HG03469 (cell line): ENCODE results near the gene TEDDM1.
"Not testable (repeated sequence)": the region's sequence is repeated elsewhere in the genome, so short reads cannot be mapped to it uniquely, and the experiment has no call there.

Experiments used
- ATAC-seq: cut with Tn5 transposase; IDR thresholded peaks from one replicate; pipeline ENCODE4 v1.9.1; 2021; ENCODE audit warnings: mild to moderate bottlenecking, moderate library complexity, moderate number of reproducible peaks; ENCODE audit not compliant: unreplicated experiment

Gene TEDDM1, protein sequence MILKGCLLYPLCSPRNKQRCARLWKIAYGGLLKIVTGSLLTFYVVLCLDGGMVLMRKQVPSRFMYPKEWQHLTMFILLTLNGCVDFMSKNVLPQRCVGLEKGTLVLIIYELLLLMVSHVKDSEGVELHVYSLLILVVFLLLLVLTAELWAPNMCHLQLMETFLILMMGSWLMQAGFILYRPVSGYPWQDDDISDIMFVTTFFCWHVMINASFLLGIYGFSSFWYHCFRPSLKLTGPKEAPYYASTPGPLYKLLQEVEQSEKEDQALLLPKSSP

GRCh38 chr1:182400567-182400966 lies at the start of gene TEDDM1:
TSS of gene TEDDM1 (minus strand) at chr1:182400667. CDS start at chr1:182400485, 182 bp downstream.
- ATAC-seq: no peak

GRCh38 chr1:182450087-182450486 lies 49.6 kb upstream of the TEDDM1 start, which contains the start of gene RGSL1:
TSS of gene RGSL1 (plus strand) at chr1:182450146. CDS start at chr1:182450166, 20 bp downstream.
- ATAC-seq: no peak

- ATAC-seq: no peak
Observed at GRCh38 chr1:182447660-182448059, 47.2 kb upstream of the TEDDM1 start.

DNA sequence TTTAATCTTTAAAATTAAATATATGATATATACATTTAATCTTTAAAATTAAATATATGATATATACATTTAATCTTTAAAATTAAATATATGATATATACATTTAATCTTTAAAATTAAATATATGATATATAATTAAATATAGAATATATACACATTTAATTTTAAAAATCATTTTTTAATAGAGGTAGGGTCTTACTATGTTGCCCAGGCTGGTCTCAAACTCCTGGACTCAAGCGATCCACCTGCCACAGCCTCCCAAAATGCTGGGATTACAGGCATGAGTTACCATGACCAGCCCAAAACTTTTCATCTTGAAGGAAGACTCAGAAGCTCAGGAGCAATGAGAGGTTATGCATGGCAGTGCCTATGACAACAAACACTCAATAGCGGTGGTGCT lies 46.7 kb upstream of the TEDDM1 start:
- ATAC-seq: not testable (repeated sequence)

GRCh38 chr1:182446033-182446669 lies 45.7 kb upstream of the TEDDM1 start:
- ATAC-seq: no peak

- ATAC-seq: no peak
Observed at GRCh38 chr1:182444497-182444896, 44.0 kb upstream of the TEDDM1 start.

- ATAC-seq: no peak
Observed at GRCh38 chr1:182442333-182442732, 41.9 kb upstream of the TEDDM1 start.

DNA sequence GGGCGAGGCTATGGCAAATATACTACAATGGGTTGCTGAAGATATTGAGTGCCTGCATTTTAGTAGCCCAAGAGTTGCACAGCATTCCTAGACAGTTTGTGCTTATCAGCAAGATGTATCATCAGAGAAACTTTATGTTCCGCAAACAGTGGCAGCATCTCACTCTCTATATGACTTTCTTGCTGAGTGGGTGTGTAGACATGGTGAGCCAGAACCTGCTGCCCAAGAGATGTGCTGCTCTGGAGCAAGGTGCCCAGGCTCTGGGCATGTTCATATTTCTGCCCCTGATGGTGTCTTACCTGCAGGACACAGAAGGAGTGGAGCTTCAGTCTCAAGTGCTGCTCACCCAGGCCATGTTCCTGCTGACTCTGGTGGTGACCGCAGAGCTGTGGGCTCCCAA lies 41.3 kb upstream of the TEDDM1 start:
- no peak for ATAC-seq

DNA sequence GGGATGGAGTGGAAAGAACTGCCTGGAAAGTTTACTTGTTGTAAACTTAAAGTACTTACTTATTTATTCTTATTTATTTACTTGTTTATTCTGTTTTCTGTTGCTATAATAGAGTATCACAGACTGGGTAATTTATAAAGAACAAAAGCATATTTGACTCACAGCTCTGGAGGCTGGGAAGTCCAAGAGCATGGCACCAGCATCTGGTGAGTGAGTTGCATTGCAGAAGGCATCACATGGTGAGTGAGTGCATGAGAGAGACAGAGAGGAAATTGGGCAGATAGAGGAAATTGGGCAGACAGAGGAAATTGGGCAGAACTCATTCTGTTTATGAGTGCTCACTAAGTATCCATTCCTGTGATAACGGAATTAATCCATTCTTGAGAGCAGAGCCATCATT lies 37.9 kb upstream of the TEDDM1 start:
- ATAC-seq: no peak

GRCh38 chr1:182433580-182433979 lies 33.1 kb upstream of the TEDDM1 start:
- ATAC-seq: no peak

DNA sequence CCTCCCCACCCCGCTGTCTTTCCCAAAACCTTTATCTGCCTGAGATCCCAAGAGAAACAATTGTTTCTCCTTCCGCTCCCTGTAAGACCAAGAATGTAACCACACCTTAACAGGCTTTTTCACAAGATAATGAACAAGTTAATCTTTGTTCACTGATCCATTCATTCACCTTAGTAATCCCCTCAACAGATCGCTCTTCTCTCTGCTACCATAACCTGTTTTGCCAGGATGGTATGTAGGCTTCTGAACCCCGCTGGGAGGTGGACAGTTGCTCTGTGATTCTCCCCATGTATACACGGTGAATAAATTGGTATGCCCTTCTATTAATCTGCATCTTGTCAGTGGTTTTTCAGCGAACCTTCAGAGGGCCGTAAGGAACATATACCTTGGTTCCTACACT lies 30.8 kb upstream of the TEDDM1 start:
- no peak for ATAC-seq

- ATAC-seq: no peak
Observed at GRCh38 chr1:182430263-182431068, 30.0 kb upstream of the TEDDM1 start.

GRCh38 chr1:182428043-182428442 lies 27.6 kb upstream of the TEDDM1 start:
- ATAC-seq: no peak

DNA sequence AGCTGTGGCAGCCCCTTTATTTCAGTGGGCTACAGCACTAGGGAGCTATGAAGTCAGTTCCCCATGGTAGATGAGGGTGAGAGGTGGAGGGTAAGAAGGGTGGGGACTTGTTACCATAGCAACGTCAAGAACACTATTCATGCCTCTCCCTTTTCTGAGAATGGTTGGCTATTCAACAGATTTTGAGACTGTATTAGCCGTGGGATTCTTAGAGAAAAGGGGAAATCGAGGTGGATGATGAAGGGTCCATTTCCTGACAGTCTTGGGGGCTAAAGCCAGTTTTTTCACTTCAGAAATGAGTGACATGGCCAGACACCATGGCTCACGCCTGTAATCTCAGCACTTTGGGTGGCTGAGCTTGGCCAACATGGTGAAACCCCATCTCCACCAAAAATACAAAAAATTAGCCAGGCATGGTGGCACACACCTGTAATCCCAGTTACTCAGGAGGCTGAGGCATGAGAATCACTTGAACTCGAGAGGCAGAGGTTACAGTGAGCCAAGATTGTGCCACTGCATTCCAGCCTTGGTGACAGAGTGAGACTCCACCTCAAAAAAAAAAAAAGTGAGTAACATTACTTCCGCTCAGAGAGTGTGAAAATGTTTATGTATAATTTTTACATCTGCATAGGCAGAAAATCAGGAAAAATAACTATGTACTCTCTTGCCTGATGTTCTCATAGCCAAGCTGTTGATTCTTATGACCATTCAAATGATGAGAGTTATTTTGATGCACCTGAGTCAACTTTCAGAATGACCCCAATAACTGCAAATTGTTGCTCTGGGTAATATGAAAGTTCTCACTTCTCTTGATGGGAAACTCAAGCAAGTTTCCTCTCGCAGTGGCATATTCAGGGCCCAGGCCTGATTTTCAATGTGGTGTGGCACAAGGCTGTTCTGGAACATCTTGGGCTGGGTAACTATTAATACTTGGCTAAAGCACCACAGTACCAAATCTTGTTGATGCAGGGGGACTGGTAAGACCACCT lies 26.3 kb upstream of the TEDDM1 start:
- ATAC-seq: peak; percentile 53

- no peak for ATAC-seq
Observed at GRCh38 chr1:182415789-182416188, 15.3 kb upstream of the TEDDM1 start.

- no peak for ATAC-seq
Observed at GRCh38 chr1:182413969-182414368, 13.5 kb upstream of the TEDDM1 start.

GRCh38 chr1:182413486-182413885 lies 13.0 kb upstream of the TEDDM1 start:
- no peak for ATAC-seq

DNA sequence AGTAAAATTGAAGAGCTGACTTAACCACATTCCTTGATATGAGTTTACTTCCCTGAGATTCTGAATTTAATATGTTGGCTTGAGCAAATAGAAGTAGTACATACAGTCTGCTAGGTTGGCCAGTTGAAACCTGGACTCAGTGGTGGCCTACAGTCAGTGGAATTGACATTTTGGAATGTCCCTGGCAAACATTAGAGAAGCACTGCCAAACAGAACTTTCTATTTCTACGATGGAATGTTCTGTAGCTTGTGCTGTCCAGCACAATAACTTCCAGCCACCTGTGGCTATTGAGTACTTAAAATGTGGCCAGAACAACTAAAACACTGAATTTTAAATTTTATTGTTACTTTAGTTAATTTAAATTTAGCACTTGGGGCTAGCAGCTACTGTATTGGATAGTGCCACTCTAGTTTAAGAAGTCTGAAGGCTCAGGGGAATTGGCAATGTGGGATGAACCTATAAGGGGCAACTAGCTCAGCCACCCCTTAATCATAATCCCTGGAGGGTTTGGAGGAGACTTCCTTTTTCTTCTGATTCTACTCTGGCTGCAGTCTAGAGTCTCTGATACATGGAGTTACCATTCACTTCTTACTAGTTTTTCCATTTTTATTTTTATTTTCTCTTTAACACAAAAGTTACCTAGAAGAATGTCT lies 10.3 kb upstream of the TEDDM1 start:
- ATAC-seq: no peak

GRCh38 chr1:182410138-182410537 lies 9.7 kb upstream of the TEDDM1 start:
- no peak for ATAC-seq
